Measurements from ENCODE around the gene CEP104. TPM values are rescaled to one million over a fixed set of nuclear protein-coding genes. Genes with fewer than 3 reads are reported as not detected.

CEP104 gene
- total RNA-seq, 4 donors from 2014 or later = 27.9 to 76.0 (median 33.9) TPM

- no peak for TF ChIP-seq CTCF (IDR thresholded peaks at IDR 0.05; ENCODE audit: low read depth)
Observed at GRCh38 chr1:3885611-3886010, 28.6 kb upstream of the CEP104 start.

GRCh38 chr1:3884966-3885365 lies 28.0 kb upstream of the CEP104 start:
- no peak for TF ChIP-seq CTCF (IDR thresholded peaks at IDR 0.05; ENCODE audit: low read depth)

GRCh38 chr1:3883194-3883925 lies 26.3 kb upstream of the CEP104 start:
- TF ChIP-seq CTCF (IDR thresholded peaks at IDR 0.05; ENCODE audit: low read depth) = no peak

- no peak for TF ChIP-seq CTCF (IDR thresholded peaks at IDR 0.05; ENCODE audit: low read depth)
Observed at GRCh38 chr1:3881193-3881480, 24.1 kb upstream of the CEP104 start.

- no peak for TF ChIP-seq CTCF (IDR thresholded peaks at IDR 0.05; ENCODE audit: low read depth)
Observed at GRCh38 chr1:3880429-3881192, 23.6 kb upstream of the CEP104 start.

GRCh38 chr1:3879787-3880428 lies 22.9 kb upstream of the CEP104 start:
- TF ChIP-seq CTCF (IDR thresholded peaks at IDR 0.05; ENCODE audit: low read depth) = no peak

- TF ChIP-seq CTCF (IDR thresholded peaks at IDR 0.05; ENCODE audit: low read depth) = no peak
Observed at GRCh38 chr1:3879099-3879498, 22.1 kb upstream of the CEP104 start.

All from subcutaneous adipose tissue (tissue), 4 donors.